ENCODE results near the gene DCAF11.

GRCh38 chr14:24130380-24130716 is 15.8 kb downstream of the DCAF11 start, which contains the start of gene FITM1:
- no peak for TF ChIP-seq POLR2A (IDR thresholded peaks at IDR 0.05; ENCODE audit: low read length)
- no peak for TF ChIP-seq GATA1 (IDR thresholded peaks at IDR 0.05; ENCODE audit: low read depth, low read length)

Data from erythroblast (primary cell).